Measurements from ENCODE around the gene SLC16A4.
"Not testable (repeated sequence)": the region's sequence is repeated elsewhere in the genome, so short reads cannot be mapped to it uniquely, and the experiment has no call there.

The SLC16A4 gene

DNA sequence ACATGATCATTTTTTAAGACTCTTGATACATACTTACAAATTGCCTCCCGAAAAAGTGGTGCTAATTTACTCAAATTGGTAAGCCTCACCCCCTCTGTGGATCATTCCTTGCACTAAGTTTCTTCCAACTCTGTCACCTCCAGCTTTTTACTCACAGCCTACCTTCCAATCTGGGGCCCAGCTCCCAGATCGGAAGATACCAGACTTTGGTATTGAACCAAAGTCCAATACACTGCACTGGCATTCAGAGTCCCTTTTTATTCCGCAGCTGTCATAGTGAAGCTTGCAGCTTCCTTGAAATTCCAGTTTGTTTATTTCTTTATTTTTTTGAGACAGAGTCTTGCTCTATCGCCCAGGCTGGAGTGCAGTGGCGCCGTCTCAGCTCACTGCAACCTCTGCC, 18.5 kb upstream of the SLC16A4 start:
- DNase-seq (ENCODE audit: low read depth in 4 of 4, low spot score in 1 of 4) = no peak

GRCh38 chr1:110408488-110408887, 17.7 kb upstream of the SLC16A4 start:
- no peak for DNase-seq (ENCODE audit: low read depth in 4 of 4, low spot score in 1 of 4)

- peak; percentile 69 to 88 (median 82) for DNase-seq (ENCODE audit: low read depth in 4 of 4, low spot score in 1 of 4)
Measured at GRCh38 chr1:110407260-110408210, 16.7 kb upstream of the SLC16A4 start, which contains the start of gene LAMTOR5. TSS of gene LAMTOR5 (minus strand) at chr1:110407694. CDS start at chr1:110407620, 74 bp downstream.

DNA sequence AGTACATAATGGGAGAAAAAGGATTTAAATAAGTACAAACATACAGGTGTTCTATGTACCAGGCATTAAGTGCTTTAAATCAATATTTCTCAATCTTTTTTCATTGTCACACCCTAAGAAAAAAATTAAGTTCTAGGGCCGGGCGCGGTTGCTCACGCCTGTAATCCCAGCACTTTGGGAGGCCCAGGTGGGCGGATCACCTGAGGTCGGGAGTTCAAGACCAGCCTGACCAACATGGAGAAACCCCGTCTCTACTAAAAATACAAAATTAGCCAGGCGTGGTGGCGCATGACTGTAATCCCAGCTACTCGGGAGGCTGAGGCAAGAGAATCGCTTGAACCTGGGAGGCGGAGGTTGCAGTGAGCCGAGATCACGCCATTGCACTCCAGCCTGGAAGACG, 15.6 kb upstream of the SLC16A4 start:
- DNase-seq (ENCODE audit: low read depth in 4 of 4, low spot score in 1 of 4) = not testable (repeated sequence)

GRCh38 chr1:110404401-110404800, 13.6 kb upstream of the SLC16A4 start:
- DNase-seq (ENCODE audit: low read depth in 4 of 4, low spot score in 1 of 4) = no peak

GRCh38 chr1:110403805-110404204, 13.0 kb upstream of the SLC16A4 start:
- DNase-seq (ENCODE audit: low read depth in 4 of 4, low spot score in 1 of 4) = no peak

DNA sequence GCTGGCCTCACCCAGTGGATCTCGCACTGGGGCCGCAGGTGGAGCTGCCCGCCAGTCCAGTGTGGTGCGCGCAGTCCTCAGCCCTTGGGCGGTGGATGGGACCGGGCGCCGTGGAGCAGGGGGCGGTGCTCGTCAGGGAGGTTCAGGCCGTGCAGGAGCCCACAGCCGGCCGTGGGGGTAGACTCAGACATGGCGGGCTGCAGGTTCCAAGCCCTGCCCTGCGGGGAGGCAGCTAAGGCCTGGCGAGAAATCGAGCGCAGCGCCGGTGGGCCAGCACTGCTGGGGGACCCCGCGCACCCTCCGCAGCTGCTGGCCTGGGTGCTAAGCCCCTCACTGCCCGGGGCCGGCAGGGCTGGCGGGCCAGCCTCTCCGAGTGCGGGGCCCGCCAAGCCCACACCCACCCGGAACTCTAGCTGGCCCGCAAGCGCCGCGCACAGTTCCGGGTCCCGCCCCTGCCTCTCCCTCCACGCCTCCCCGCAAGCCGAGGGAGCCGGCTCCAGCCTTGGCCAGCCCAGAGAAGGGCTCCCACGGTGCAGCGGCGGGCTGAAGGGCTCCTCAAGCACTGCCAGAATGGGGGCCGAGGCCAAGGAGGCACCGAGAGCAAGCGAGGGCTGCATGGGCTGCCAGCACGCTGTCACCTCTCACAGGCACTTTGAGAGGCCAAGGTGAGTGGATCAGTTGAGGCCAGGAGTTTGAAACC, 5.6 kb upstream of the SLC16A4 start:
- not testable (repeated sequence) for DNase-seq (ENCODE audit: low read depth in 4 of 4, low spot score in 1 of 4)

DNA sequence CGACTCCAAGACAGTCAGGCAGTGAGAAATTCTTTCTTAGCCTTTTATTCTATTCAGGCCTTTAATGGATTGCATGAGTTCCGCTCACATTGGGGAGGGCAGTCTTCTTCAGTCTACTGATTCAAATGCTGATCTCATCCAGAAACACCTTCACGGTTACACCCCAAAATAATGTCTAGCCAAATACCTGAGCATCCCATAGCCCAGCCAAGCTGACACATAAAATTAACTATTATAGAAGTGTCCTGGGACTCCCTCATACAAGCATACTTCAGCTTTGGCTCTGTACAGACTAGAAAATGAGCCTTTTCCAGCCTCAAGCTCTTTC, 3.6 kb upstream of the SLC16A4 start:
- no peak for DNase-seq (ENCODE audit: low read depth in 4 of 4, low spot score in 1 of 4)

DNA sequence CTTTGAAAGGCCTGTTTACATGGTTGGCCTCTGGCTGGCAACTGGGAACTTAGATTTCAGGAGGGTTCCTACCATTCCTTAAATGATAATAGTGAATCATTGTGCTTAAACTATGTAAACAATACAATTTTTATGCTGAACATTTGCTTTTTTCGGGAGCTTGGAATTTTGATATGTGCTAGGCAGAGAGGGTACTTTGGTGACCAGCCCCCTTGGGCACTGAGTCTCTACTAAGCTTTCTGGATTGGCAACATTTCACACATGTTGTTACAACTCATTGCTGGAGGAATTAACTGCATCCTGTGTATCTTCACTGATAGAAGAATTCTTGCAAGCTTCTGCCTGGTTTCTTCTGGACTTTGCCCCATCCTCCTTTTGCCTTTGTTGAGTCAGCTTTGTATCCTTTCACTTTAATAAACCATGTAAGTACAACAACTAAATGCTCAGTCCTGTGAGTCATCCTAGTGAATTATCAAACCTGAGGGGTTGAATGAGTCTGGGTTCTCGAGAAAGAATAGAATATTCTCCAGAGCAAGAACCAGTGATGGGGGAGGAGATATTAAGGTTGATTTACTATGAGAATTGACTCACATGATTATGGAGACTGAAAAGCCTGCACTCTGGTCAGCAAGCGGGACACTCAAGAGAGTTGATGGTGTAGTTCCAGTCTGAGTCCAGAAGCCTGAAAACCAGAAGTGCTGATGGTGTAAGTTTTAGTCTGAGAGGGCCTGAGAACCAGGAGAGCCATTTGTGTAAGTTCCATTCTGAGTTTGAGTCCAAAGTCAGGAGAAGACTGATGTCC, 3.1 kb upstream of the SLC16A4 start:
- no peak for DNase-seq (ENCODE audit: low read depth in 4 of 4, low spot score in 1 of 4)

- no peak for DNase-seq (ENCODE audit: low read depth in 4 of 4, low spot score in 1 of 4)
Measured at GRCh38 chr1:110393286-110393685, 2.5 kb upstream of the SLC16A4 start.

GRCh38 chr1:110390096-110390495, 730 bp downstream of the SLC16A4 start:
- DNase-seq (ENCODE audit: low read depth in 4 of 4, low spot score in 1 of 4) = no peak

DNA sequence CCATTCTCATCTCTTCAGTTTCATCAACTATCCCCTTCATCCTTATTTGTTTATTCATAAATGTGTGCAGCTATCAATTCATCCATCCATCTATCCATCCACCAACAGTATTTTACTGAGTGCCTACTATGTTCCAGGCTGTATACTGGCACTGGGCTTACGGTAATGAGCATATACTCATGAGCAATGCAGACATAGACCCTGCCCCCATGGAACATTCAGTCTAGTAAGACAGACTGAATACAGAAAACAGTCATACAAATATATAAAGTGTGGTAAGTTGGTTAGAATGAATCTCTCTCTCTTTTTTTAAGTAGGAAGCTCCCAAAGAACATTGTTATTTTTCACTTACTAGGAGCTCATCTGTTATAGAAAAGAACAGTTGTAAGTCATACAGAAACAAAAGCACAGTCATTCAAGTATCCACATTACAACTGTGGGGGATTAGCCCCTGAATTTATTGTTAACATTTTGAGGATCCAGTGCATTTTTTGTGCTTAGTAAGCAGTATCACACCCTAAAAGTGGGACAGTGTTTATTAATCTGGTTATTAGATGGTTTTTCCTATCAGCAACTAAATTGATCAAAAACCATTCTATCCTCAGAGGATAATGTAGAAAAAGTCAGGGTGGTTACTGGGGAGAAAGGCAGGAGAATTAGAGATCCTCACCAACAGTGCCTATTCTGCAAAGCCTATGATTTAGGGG, 3.6 kb downstream of the SLC16A4 start:
- DNase-seq (ENCODE audit: low read depth in 4 of 4, low spot score in 1 of 4) = no peak

- no peak for DNase-seq (ENCODE audit: low read depth in 4 of 4, low spot score in 1 of 4)
Measured at GRCh38 chr1:110385369-110385768, 5.5 kb downstream of the SLC16A4 start.

GRCh38 chr1:110384581-110385321, 6.1 kb downstream of the SLC16A4 start:
- no peak for DNase-seq (ENCODE audit: low read depth in 4 of 4, low spot score in 1 of 4)

DNA sequence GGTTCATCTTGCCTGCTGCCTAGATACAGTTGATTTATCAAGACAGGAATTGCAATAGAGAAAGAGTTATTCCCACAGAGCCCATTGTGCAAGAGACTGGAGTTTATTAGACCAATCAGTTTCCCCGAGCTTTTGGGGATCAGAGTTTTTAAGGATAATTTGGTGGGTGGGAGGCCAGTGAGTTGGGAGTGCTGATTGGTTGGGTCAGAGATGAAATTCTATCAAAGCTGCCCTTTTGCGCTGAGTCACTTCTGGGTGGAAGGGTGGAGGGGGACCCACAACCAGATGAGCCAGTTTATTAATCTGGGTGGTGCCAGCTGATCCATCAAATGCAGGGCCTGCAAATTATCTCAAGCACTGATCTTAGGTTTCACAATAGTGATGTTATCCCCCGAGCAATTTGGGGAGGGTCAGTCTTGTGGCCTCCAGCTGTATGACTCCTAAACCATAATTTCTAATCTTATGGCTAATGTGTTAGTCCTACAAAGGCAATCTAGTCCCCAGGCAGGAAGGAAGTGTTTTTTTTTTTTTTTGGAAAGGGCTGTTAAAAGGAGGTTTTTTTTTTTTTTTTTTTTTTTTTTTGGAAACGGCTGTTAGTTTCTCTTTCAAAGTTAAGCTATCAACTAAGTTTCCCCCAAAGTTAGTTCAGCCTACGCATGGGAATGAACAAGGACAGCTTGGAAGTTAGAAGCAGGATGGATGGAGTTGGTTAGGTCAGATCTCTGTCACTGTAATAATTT, 7.4 kb downstream of the SLC16A4 start:
- DNase-seq (ENCODE audit: low read depth in 4 of 4, low spot score in 1 of 4) = no peak

DNA sequence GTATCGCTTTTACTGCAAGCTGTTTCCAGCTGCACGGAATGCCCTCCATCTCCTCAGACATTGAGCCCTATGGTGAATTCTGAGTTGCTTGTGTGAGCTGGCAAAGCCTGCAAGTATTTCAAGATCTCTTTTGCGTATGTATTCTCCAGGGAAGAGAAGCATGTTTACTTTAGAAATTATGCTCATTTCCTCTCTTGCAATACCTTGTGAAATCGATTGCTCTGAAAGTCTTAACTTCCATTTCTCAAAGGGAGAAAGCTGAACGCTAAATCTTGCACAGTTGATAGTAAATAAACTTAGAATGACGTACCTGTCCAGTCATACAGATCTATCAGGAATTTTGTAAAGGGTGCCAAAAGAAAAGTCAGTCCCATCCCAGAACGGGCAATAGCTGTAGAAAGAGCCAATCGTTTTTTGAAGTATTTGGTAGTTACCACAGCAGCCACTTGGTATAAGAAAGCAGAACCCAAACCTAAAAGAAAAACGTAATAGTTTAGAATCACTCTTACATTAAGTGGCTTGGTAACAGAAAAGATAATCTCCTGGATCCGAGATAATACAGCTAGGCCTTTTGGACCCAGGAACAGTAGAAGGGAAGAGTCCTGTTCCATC, 10.0 kb downstream of the SLC16A4 start:
- DNase-seq (ENCODE audit: low read depth in 4 of 4, low spot score in 1 of 4) = no peak

DNA sequence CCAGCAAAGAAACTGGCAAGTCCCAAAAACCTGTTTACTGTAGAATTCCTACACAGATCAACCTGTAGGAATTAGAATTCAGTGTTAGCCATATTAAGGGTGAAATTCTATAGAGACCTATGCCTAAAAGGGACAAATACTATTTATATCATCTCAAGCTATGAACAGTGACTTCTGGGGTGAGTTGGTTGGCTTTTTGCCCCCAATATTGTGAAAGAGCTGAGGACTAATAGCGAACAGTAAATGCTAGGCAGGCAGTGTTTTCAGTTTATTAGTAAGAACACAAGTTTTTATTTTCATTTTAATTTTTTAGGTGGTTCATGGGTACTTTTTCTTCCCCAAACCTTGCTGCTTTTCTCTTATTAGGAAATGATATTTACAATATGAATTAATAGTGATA, 15.3 kb downstream of the SLC16A4 start:
- no peak for DNase-seq (ENCODE audit: low read depth in 4 of 4, low spot score in 1 of 4)

- no peak for DNase-seq (ENCODE audit: low read depth in 4 of 4, low spot score in 1 of 4)
Measured at GRCh38 chr1:110370827-110371226, 20.0 kb downstream of the SLC16A4 start.

GRCh38 chr1:110364221-110364620, 26.6 kb downstream of the SLC16A4 start:
- DNase-seq (ENCODE audit: low read depth in 4 of 4, low spot score in 1 of 4) = no peak

Measured in stimulated activated CD4-positive, alpha-beta T cell treated with anti-CD3 and anti-CD28 coated beads, Interleukin-1b, Interleukin-23, amount 100 ng/mL, for 24 hours (primary cell).